SU-DHL-6 (cell line): Measurements from ENCODE around the gene TYW1B.
"Not testable (repeated sequence)": the region's sequence is repeated elsewhere in the genome, so short reads cannot be mapped to it uniquely, and the experiment has no call there.

Experiments
- EZH2phosphoT487 ChIP-seq: fragments of 200-600 bp; sonication (generic), shearing (Covaris generic); conservative IDR thresholded peaks from 2 replicates; pipeline ENCODE4 v1.6.1; 2018; ENCODE audit warnings: mild to moderate bottlenecking, antibody characterized with exemption, low read length, moderate library complexity, mixed read lengths
- TF ChIP-seq, protein P1 (sequence below): fragments of 200-600 bp; sonication (generic); IDR thresholded peaks from one replicate; pipeline ENCODE4 v1.5.1; 2017; ENCODE audit warnings: antibody characterized with exemption, mild to moderate bottlenecking, low read length, moderate library complexity; ENCODE audit not compliant: insufficient read depth, poor library complexity, severe bottlenecking

DNA sequence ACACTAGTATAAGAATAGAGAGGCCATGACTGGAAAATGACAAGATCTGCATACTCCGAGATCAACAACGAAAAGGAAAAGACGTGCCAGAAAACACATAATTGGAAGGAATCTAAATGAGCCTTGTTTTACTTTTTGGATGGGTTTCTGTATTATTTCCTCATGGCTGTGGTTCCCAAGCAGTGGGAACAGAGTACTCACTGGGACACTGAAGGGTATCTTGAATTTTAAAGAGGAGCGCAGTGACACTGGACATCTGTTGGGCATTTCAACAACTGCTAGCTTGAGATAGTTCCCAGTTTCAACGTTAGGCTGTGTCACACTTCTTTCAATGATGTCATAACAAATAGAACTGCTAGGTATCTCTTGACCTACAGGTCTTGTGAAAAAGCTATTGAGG is 218.2 kb downstream of the TYW1B start:
- TF ChIP-seq, protein P1, sequence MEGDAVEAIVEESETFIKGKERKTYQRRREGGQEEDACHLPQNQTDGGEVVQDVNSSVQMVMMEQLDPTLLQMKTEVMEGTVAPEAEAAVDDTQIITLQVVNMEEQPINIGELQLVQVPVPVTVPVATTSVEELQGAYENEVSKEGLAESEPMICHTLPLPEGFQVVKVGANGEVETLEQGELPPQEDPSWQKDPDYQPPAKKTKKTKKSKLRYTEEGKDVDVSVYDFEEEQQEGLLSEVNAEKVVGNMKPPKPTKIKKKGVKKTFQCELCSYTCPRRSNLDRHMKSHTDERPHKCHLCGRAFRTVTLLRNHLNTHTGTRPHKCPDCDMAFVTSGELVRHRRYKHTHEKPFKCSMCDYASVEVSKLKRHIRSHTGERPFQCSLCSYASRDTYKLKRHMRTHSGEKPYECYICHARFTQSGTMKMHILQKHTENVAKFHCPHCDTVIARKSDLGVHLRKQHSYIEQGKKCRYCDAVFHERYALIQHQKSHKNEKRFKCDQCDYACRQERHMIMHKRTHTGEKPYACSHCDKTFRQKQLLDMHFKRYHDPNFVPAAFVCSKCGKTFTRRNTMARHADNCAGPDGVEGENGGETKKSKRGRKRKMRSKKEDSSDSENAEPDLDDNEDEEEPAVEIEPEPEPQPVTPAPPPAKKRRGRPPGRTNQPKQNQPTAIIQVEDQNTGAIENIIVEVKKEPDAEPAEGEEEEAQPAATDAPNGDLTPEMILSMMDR, result not testable (repeated sequence)
- not testable (repeated sequence) for TF ChIP-seq EZH2phosphoT487
